Neural crest cell (in vitro differentiated cells): ENCODE results near the gene IL36G. TPM values are rescaled to one million over a fixed set of nuclear protein-coding genes. Genes with fewer than 3 reads are reported as not detected.

ENCODE experiments used
- DNase-seq: peaks from one replicate; pipeline ENCODE4 v3.0.0; 2021; ENCODE audit warnings: low read depth, mixed read lengths, low spot score
- H3K27ac Mint-ChIP-seq: one replicate; pipeline ENCODE4 v1.8.0; 2021; ENCODE audit warnings: mild to moderate bottlenecking, mixed read lengths; ENCODE audit not compliant: unreplicated experiment
- H3K27me3 Mint-ChIP-seq: 2 replicates; pipeline ENCODE4 v1.8.0; 2021; ENCODE audit warnings: low read depth, mild to moderate bottlenecking, mixed read lengths
- H3K36me3 Mint-ChIP-seq: 2 replicates; pipeline ENCODE4 v1.8.0; 2021; ENCODE audit warnings: low read depth, mild to moderate bottlenecking, mixed read lengths
- H3K4me1 Mint-ChIP-seq: 2 replicates; pipeline ENCODE4 v1.8.0; 2021; ENCODE audit warnings: mixed read lengths
- H3K4me3 Mint-ChIP-seq: one replicate; pipeline ENCODE4 v1.8.0; 2021; ENCODE audit warnings: mild to moderate bottlenecking, mixed read lengths
- H3K9me3 Mint-ChIP-seq: 2 replicates; pipeline ENCODE4 v1.8.0; 2021; ENCODE audit warnings: mixed read lengths
- CTCF ChIP-seq: fragments of 200-600 bp; sonication (generic); conservative IDR thresholded peaks from 2 replicates; pipeline ENCODE4 v1.5.0; 2021; ENCODE audit warnings: antibody characterized with exemption, mild to moderate bottlenecking
- total RNA-seq: library from RNA; stranded (reverse); gene quantifications from 2 replicates; pipeline ENCODE4 v1.2.1, GENCODE V29; 2021

IL36G gene
- total RNA-seq, 1 donor from 2014 or later, result not detected

- Mint-ChIP-seq H3K27me3 (peaks cover 2% of the 10 kb centered on the region), H3K4me3 (no peak overlapping the region), H3K9me3 (no peaks in the 10 kb centered on the region), H3K27ac (no peak overlapping the region), H3K4me1 (no peaks in the 10 kb centered on the region), H3K36me3 (no peaks in the 10 kb centered on the region)
- peak; percentile 45 for TF ChIP-seq CTCF
- DNase-seq, result no peak
Measured at GRCh38 chr2:112959109-112959812, 18.5 kb upstream of the IL36G start.

- Mint-ChIP-seq H3K27ac (no peak overlapping the region), H3K9me3 (no peaks in the 10 kb centered on the region), H3K4me1 (no peaks in the 10 kb centered on the region), H3K36me3 (no peaks in the 10 kb centered on the region), H3K4me3 (no peak overlapping the region), H3K27me3 (no peaks in the 10 kb centered on the region)
- no peak for DNase-seq
- no peak for TF ChIP-seq CTCF
Measured at GRCh38 chr2:112960230-112960825, 17.5 kb upstream of the IL36G start.

- H3K9me3 Mint-ChIP-seq, result no peaks in the 10 kb centered on the region
- TF ChIP-seq CTCF, result no peak
- no peaks in the 10 kb centered on the region for H3K27me3 Mint-ChIP-seq
- no peaks in the 10 kb centered on the region for H3K36me3 Mint-ChIP-seq
- DNase-seq, result no peak
- no peak overlapping the region for H3K4me3 Mint-ChIP-seq
- H3K4me1 Mint-ChIP-seq, result no peaks in the 10 kb centered on the region
- H3K27ac Mint-ChIP-seq, result no peak overlapping the region
Measured at GRCh38 chr2:112962308-112963175, 15.3 kb upstream of the IL36G start.

GRCh38 chr2:112967023-112967422, 10.8 kb upstream of the IL36G start:
- Mint-ChIP-seq H3K9me3 (no peaks in the 10 kb centered on the region), H3K4me1 (no peaks in the 10 kb centered on the region), H3K27ac (no peak overlapping the region), H3K4me3 (no peak overlapping the region), H3K36me3 (no peaks in the 10 kb centered on the region), H3K27me3 (peaks cover 26% of the 10 kb centered on the region)
- DNase-seq, result no peak
- no peak for TF ChIP-seq CTCF

GRCh38 chr2:112972423-112973086, 5.3 kb upstream of the IL36G start:
- Mint-ChIP-seq H3K4me1 (no peaks in the 10 kb centered on the region), H3K27ac (no peak overlapping the region), H3K36me3 (no peaks in the 10 kb centered on the region), H3K9me3 (no peaks in the 10 kb centered on the region), H3K27me3 (peaks cover 58% of the 10 kb centered on the region), H3K4me3 (no peak overlapping the region)
- no peak for DNase-seq
- TF ChIP-seq CTCF, result no peak
